ENCODE results near the gene COL4A5.

Gene COL4A5

DNA sequence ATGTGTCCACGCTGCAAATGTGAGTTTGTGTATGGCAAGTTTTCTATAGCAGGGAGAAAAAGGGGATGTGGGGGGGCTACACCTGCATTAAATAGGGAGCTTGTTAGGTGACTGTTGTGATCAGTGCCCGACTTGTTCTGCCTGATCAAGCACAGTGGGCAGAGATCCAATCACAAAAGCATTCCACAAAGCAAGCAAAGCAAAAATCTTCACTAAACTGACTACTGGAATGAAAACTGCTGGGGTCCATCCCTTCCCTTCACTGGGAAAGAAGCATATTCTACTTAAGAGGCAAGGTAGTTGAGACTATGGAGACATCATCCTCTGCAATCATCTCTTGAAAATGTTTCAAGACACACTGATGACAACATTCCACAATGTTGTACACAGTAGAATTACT, 291.5 kb downstream of the COL4A5 start:
- H2BK120ac ChIP-seq (ENCODE audit: low read depth, low read length) = no peak overlapping the region
- no peak overlapping the region for H3K4ac ChIP-seq (ENCODE audit: low read length)
- no peak overlapping the region for H3K23ac ChIP-seq (ENCODE audit: low read depth, low read length, poor library complexity)
- peak overlapping the region in 1 of 2 donors; percentile 34 for H3K4me3 ChIP-seq (ENCODE audit: low read length in 2 of 2)
- no peak overlapping the region for H2AK5ac ChIP-seq (ENCODE audit: low read depth, low read length)
- H4K91ac ChIP-seq (ENCODE audit: low read depth, low read length, poor library complexity) = no peak overlapping the region
- no peak overlapping the region for H3K14ac ChIP-seq (ENCODE audit: low read length)
- peak overlapping the region; percentile 77 for H3K27ac ChIP-seq (replicated peaks; ENCODE audit: low read length)
- peaks cover 0 to 43% (median 0%) of the 10 kb centered on the region in 3 experiments for H3K27me3 ChIP-seq (ENCODE audit: control insufficient read depth in 3 of 3, insufficient read depth in 3 of 3, low read depth in 1 of 3, low read length in 3 of 3)
- H3K18ac ChIP-seq (ENCODE audit: low read length) = no peak overlapping the region
- H2AFZ ChIP-seq (ENCODE audit: low read length) = no peak overlapping the region
- peaks cover 0 to 17% of the 10 kb centered on the region in 2 donors for H3K9me3 ChIP-seq (replicated peaks in 1 of 2; ENCODE audit: control insufficient read depth in 2 of 2, insufficient read depth in 1 of 2, low read depth in 1 of 2, low read length in 2 of 2)
- no peak overlapping the region for H2BK15ac ChIP-seq (ENCODE audit: low read length)
- no peak overlapping the region for H2BK12ac ChIP-seq (ENCODE audit: low read length)
- H3K79me1 ChIP-seq (ENCODE audit: low read depth, low read length) = no peaks in the 10 kb centered on the region
- peaks cover 3 to 5% of the 10 kb centered on the region in 2 donors for H3K4me1 ChIP-seq (ENCODE audit: control insufficient read depth in 2 of 2, insufficient read depth in 1 of 2, low read depth in 1 of 2, low read length in 2 of 2)
- no peak overlapping the region for H2BK5ac ChIP-seq (ENCODE audit: low read length)
- peak; percentile 52 for DNase-seq (ENCODE audit: low spot score)
- no peak overlapping the region for H4K8ac ChIP-seq (ENCODE audit: low read depth, low read length)
- no peaks in the 10 kb centered on the region for H3K36me3 ChIP-seq (replicated peaks in 1 of 2; ENCODE audit: control insufficient read depth in 2 of 2, insufficient read depth in 2 of 2, low read length in 2 of 2)
- no peak overlapping the region for H3K9ac ChIP-seq (ENCODE audit: low read depth, low read length, poor library complexity)
- peak overlapping the region; percentile 40 for H3K4me2 ChIP-seq (ENCODE audit: insufficient read depth, low read length, poor library complexity, severe bottlenecking)
- WGBS, 2 donors (ENCODE audit: extremely low coverage in 2 of 2, insufficient read length in 2 of 2, insufficient replicate concordance in 1 of 2) = no CpG with 5 or more reads among the region's 2 CpGs

DNA sequence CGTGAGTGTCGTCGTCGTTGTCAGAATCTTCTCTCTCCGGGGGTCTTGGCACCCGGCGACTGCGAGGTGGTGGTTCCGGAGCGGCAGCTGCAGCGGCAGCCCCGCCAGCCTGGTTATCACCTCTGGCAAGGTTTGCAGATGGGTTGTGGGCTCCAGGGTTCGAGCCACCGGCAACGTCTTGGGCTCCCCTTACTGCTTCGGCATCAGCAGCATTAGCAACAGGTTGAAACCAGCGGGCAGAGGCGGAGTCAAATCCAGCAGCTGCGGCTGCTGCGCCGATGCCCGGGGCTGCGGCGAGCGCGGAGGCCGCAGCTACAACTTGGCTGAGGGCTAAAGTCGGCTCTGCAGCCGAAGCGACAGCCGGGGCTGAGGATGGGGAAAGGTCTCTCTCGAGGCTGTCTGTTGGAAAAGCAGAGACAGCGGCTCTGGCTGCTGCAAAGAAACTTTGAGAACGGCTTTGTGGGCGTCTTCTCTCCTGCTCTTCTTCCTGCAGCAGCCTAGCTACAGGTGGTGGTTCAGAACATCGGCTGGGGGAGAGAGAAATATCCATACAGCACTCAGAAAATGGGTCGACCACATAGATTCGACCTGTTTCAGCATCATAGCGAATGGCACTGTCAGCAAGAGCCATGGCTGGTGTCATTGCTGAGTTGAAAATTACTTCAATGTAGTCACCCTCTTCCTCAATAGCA, 293.1 kb downstream of the COL4A5 start:
- Histone ChIP-seq H2BK15ac (ENCODE audit: low read length) (no peak overlapping the region), H4K91ac (ENCODE audit: low read depth, low read length, poor library complexity) (no peak overlapping the region), H2AFZ (ENCODE audit: low read length) (peak overlapping the region; percentile 61), H3K4me2 (ENCODE audit: insufficient read depth, low read length, poor library complexity, severe bottlenecking) (peak overlapping the region; percentile 63), H3K27ac (replicated peaks; ENCODE audit: low read length) (peak overlapping the region; percentile 26), H3K27me3 (ENCODE audit: control insufficient read depth in 3 of 3, insufficient read depth in 3 of 3, low read depth in 1 of 3, low read length in 3 of 3) (peaks cover 0 to 40% (median 0%) of the 10 kb centered on the region in 3 experiments), H3K4ac (ENCODE audit: low read length) (no peak overlapping the region), H3K9me3 (replicated peaks in 1 of 2; ENCODE audit: control insufficient read depth in 2 of 2, insufficient read depth in 1 of 2, low read depth in 1 of 2, low read length in 2 of 2) (peaks cover 0 to 17% of the 10 kb centered on the region in 2 donors), H2BK120ac (ENCODE audit: low read depth, low read length) (no peak overlapping the region), H3K4me1 (ENCODE audit: control insufficient read depth in 2 of 2, insufficient read depth in 1 of 2, low read depth in 1 of 2, low read length in 2 of 2) (peaks cover 0 to 3% of the 10 kb centered on the region in 2 donors), H2BK12ac (ENCODE audit: low read length) (no peak overlapping the region), H3K9ac (ENCODE audit: low read depth, low read length, poor library complexity) (peak overlapping the region; percentile 38), H3K14ac (ENCODE audit: low read length) (no peak overlapping the region), H3K23ac (ENCODE audit: low read depth, low read length, poor library complexity) (no peak overlapping the region), H2BK5ac (ENCODE audit: low read length) (peak overlapping the region; percentile 26), H3K36me3 (replicated peaks in 1 of 2; ENCODE audit: control insufficient read depth in 2 of 2, insufficient read depth in 2 of 2, low read length in 2 of 2) (no peaks in the 10 kb centered on the region), H4K8ac (ENCODE audit: low read depth, low read length) (no peak overlapping the region), H2AK5ac (ENCODE audit: low read depth, low read length) (no peak overlapping the region), H3K4me3 (ENCODE audit: low read length in 2 of 2) (peak overlapping the region; percentile 22 to 99), H3K79me1 (ENCODE audit: low read depth, low read length) (no peaks in the 10 kb centered on the region), H3K18ac (ENCODE audit: low read length) (no peak overlapping the region)
- no CpG with 5 or more reads among the region's 39 CpGs for whole genome bisulfite sequencing, 2 donors (ENCODE audit: extremely low coverage in 2 of 2, insufficient read length in 2 of 2, insufficient replicate concordance in 1 of 2)
- DNase-seq (ENCODE audit: low spot score) = no peak

DNA sequence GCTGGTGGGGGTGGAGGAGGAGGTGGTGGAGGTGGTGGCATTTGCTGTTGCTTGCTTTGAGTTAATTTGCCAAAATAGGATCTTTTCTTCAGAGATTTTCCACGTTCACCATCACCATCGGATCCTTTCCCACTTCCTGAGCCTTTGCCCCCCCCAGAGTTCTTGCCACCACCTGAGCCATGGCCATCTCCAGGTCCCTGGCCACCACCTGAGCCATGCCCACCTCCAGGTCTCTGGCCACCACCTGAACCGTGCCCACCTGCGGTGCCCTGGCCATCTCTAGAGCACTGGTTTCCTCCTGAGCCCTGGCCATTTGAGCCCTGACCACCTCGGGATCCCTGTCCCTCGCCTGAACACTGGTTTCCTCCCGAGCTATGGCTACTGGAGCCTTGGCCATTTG, 294.8 kb downstream of the COL4A5 start:
- Histone ChIP-seq H4K91ac (ENCODE audit: low read depth, low read length, poor library complexity) (no peak overlapping the region), H3K9ac (ENCODE audit: low read depth, low read length, poor library complexity) (peak overlapping the region; percentile 84), H2BK5ac (ENCODE audit: low read length) (peak overlapping the region; percentile 13), H2BK120ac (ENCODE audit: low read depth, low read length) (no peak overlapping the region), H3K79me1 (ENCODE audit: low read depth, low read length) (no peaks in the 10 kb centered on the region), H3K36me3 (replicated peaks in 1 of 2; ENCODE audit: control insufficient read depth in 2 of 2, insufficient read depth in 2 of 2, low read length in 2 of 2) (no peaks in the 10 kb centered on the region), H3K4me3 (ENCODE audit: low read length in 2 of 2) (peak overlapping the region in 1 of 2 donors; percentile 99), H3K4ac (ENCODE audit: low read length) (no peak overlapping the region), H2AK5ac (ENCODE audit: low read depth, low read length) (no peak overlapping the region), H3K18ac (ENCODE audit: low read length) (peak overlapping the region; percentile 71), H3K4me2 (ENCODE audit: insufficient read depth, low read length, poor library complexity, severe bottlenecking) (peak overlapping the region; percentile 63), H3K27me3 (ENCODE audit: control insufficient read depth in 3 of 3, insufficient read depth in 3 of 3, low read depth in 1 of 3, low read length in 3 of 3) (peaks cover 0 to 38% (median 0%) of the 10 kb centered on the region in 3 experiments), H3K27ac (replicated peaks; ENCODE audit: low read length) (no peak overlapping the region), H2BK12ac (ENCODE audit: low read length) (no peak overlapping the region), H3K14ac (ENCODE audit: low read length) (peak overlapping the region; percentile 82), H2AFZ (ENCODE audit: low read length) (no peak overlapping the region), H3K4me1 (ENCODE audit: control insufficient read depth in 2 of 2, insufficient read depth in 1 of 2, low read depth in 1 of 2, low read length in 2 of 2) (peaks cover 0 to 3% of the 10 kb centered on the region in 2 donors), H3K23ac (ENCODE audit: low read depth, low read length, poor library complexity) (no peak overlapping the region), H2BK15ac (ENCODE audit: low read length) (peak overlapping the region; percentile 37), H3K9me3 (replicated peaks in 1 of 2; ENCODE audit: control insufficient read depth in 2 of 2, insufficient read depth in 1 of 2, low read depth in 1 of 2, low read length in 2 of 2) (peaks cover 0 to 17% of the 10 kb centered on the region in 2 donors), H4K8ac (ENCODE audit: low read depth, low read length) (no peak overlapping the region)
- WGBS, 2 donors (ENCODE audit: extremely low coverage in 2 of 2, insufficient read length in 2 of 2, insufficient replicate concordance in 1 of 2) = no CpG with 5 or more reads among the region's 7 CpGs
- no peak for DNase-seq (ENCODE audit: low spot score)

DNA sequence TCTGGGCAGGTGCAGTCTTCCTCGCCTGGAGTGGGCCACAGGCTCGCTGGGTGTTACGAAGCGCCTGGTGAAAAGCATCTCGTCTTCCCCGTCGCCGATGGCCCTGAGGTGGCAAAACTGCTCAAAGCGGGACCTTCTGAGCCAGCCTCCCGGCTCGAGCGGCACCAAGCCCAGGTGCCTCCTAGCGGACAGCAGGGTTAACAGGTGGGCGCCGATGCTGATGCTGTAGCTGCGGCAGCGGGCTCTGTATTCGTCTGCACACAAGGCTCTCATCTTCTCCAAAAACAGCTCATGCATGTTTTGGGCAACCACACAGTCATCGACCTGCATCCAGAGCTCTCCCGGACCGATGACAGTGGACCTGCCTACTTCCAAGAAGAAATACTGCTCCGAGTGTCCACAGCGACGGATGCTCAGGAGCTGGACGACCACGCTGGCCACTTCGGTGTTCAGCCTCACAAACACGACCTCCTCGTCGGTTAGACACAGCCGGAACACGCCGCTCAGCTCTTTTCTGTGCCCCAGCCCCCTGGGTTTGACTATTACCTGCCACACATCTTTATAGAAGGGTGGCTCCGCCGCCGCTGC, 295.5 kb downstream of the COL4A5 start:
- peak overlapping the region; percentile 88 for H3K9ac ChIP-seq (ENCODE audit: low read depth, low read length, poor library complexity)
- peak overlapping the region; percentile 90 for H3K18ac ChIP-seq (ENCODE audit: low read length)
- no peak overlapping the region for H3K23ac ChIP-seq (ENCODE audit: low read depth, low read length, poor library complexity)
- H3K79me1 ChIP-seq (ENCODE audit: low read depth, low read length) = no peaks in the 10 kb centered on the region
- H3K14ac ChIP-seq (ENCODE audit: low read length) = peak overlapping the region; percentile 38
- H3K36me3 ChIP-seq (replicated peaks in 1 of 2; ENCODE audit: control insufficient read depth in 2 of 2, insufficient read depth in 2 of 2, low read length in 2 of 2) = no peaks in the 10 kb centered on the region
- no peak overlapping the region for H2BK120ac ChIP-seq (ENCODE audit: low read depth, low read length)
- peak overlapping the region; percentile 53 for H2BK5ac ChIP-seq (ENCODE audit: low read length)
- DNase-seq (ENCODE audit: low spot score) = no peak
- no peak overlapping the region for H2BK15ac ChIP-seq (ENCODE audit: low read length)
- peaks cover 0 to 3% of the 10 kb centered on the region in 2 donors for H3K4me1 ChIP-seq (ENCODE audit: control insufficient read depth in 2 of 2, insufficient read depth in 1 of 2, low read depth in 1 of 2, low read length in 2 of 2)
- H3K27me3 ChIP-seq (ENCODE audit: control insufficient read depth in 3 of 3, insufficient read depth in 3 of 3, low read depth in 1 of 3, low read length in 3 of 3) = peaks cover 0 to 38% (median 0%) of the 10 kb centered on the region in 3 experiments
- H3K27ac ChIP-seq (replicated peaks; ENCODE audit: low read length) = peak overlapping the region; percentile 92
- H2BK12ac ChIP-seq (ENCODE audit: low read length) = no peak overlapping the region
- no peak overlapping the region for H3K4ac ChIP-seq (ENCODE audit: low read length)
- no CpG with 5 or more reads among the region's 36 CpGs for WGBS, 2 donors (ENCODE audit: extremely low coverage in 2 of 2, insufficient read length in 2 of 2, insufficient replicate concordance in 1 of 2)
- H3K9me3 ChIP-seq (replicated peaks in 1 of 2; ENCODE audit: control insufficient read depth in 2 of 2, insufficient read depth in 1 of 2, low read depth in 1 of 2, low read length in 2 of 2) = peaks cover 0 to 17% of the 10 kb centered on the region in 2 donors
- H4K8ac ChIP-seq (ENCODE audit: low read depth, low read length) = no peak overlapping the region
- H3K4me3 ChIP-seq (ENCODE audit: low read length in 2 of 2) = peak overlapping the region; percentile 67 to 99
- H3K4me2 ChIP-seq (ENCODE audit: insufficient read depth, low read length, poor library complexity, severe bottlenecking) = peak overlapping the region; percentile 63
- H4K91ac ChIP-seq (ENCODE audit: low read depth, low read length, poor library complexity) = no peak overlapping the region
- H2AK5ac ChIP-seq (ENCODE audit: low read depth, low read length) = no peak overlapping the region
- H2AFZ ChIP-seq (ENCODE audit: low read length) = peak overlapping the region; percentile 93
